RWPE1 (cell line): ENCODE results near the gene CYP2R1.

Source experiments
- CTCF ChIA-PET: fragments of 350-600 bp; sonication (Branson Sonifier 250); formaldehyde crosslinking; extraction: SDS; loops from one replicate; lab custom pipeline; 2021; lab: Yijun Ruan, JAX
- POLR2A ChIA-PET: fragments of 400-600 bp; formaldehyde crosslinking; extraction: SDS; loops from one replicate; lab custom pipeline; 2020; ENCODE audit warnings: antibody characterized with exemption; ENCODE audit not compliant: low non-redundant PET; lab: Yijun Ruan, JAX
- DNase-seq: peaks from one replicate; pipeline ENCODE4 v3.0.0; 2012; ENCODE audit warnings: low spot score
- H3K27ac ChIP-seq: fragments of 450-650 bp; 2 replicates; pipeline ENCODE4 v1.5.1; 2017
- CTCF ChIP-seq: fragments of 450-650 bp; conservative IDR thresholded peaks from 2 replicates; pipeline ENCODE4 v1.5.1; 2017; ENCODE audit warnings: low read depth, mild to moderate bottlenecking

The CYP2R1 gene

GRCh38 chr11:14860511-14860910 lies 31.5 kb downstream of the CYP2R1 start:
- ChIA-PET CTCF (no interaction called here), POLR2A (no interaction called here)
- H3K27ac ChIP-seq, result no peak overlapping the region
- TF ChIP-seq CTCF, result no peak
- DNase-seq, result no peak

DNA sequence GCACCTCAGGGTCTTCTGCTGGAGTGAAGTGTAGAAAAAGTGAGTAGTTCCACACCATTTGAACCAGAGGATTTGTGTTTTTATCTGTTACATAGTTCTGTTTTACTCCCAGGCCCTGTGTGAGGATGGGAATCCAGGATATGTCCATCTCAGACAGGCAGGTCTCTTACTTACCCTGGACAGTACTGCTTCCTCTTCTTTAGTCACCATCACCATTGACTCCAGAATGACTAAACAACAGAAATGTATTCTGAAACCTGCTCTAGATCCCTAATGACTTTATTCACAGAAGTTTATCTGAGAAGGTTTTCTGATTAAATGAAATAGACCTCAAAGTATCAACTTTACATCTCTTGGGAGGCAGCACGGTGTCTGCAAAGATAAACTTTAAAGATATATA lies 33.6 kb downstream of the CYP2R1 start:
- ChIA-PET CTCF (no interaction called here), POLR2A (no interaction called here)
- TF ChIP-seq CTCF, result no peak
- no peak overlapping the region for H3K27ac ChIP-seq
- DNase-seq, result no peak

- DNase-seq, result no peak
- ChIA-PET POLR2A (no interaction called here), CTCF (no interaction called here)
- no peak overlapping the region for H3K27ac ChIP-seq
- no peak for TF ChIP-seq CTCF
Measured at GRCh38 chr11:14857621-14858020, 34.4 kb downstream of the CYP2R1 start.

- no peak overlapping the region for H3K27ac ChIP-seq
- no peak for DNase-seq
- no peak for TF ChIP-seq CTCF
- ChIA-PET POLR2A (no interaction called here), CTCF (no interaction called here)
Measured at GRCh38 chr11:14855890-14856289, 36.1 kb downstream of the CYP2R1 start.

- POLR2A ChIA-PET, result no interaction called here
- no peak for DNase-seq
- TF ChIP-seq CTCF, result no peak
- CTCF ChIA-PET, result no interaction called here
- no peak overlapping the region for H3K27ac ChIP-seq
Measured at GRCh38 chr11:14854057-14854456, 38.0 kb downstream of the CYP2R1 start.

GRCh38 chr11:14852571-14853177 lies 39.4 kb downstream of the CYP2R1 start:
- no peak overlapping the region for H3K27ac ChIP-seq
- ChIA-PET POLR2A (no interaction called here), CTCF (no interaction called here)
- no peak for DNase-seq
- no peak for TF ChIP-seq CTCF

- no peak overlapping the region for H3K27ac ChIP-seq
- POLR2A ChIA-PET, result no interaction called here
- no peak for TF ChIP-seq CTCF
- CTCF ChIA-PET, result no interaction called here
- no peak for DNase-seq
Measured at GRCh38 chr11:14842002-14842401, 50.0 kb downstream of the CYP2R1 start.
